HG03457 (cell line): ENCODE measurements around the gene OXT.

ENCODE experiments used
- ATAC-seq: cut with Tn5 transposase; IDR thresholded peaks from one replicate; pipeline ENCODE4 v1.9.1; 2021; ENCODE audit warnings: moderate number of reproducible peaks; ENCODE audit not compliant: unreplicated experiment

OXT gene

DNA sequence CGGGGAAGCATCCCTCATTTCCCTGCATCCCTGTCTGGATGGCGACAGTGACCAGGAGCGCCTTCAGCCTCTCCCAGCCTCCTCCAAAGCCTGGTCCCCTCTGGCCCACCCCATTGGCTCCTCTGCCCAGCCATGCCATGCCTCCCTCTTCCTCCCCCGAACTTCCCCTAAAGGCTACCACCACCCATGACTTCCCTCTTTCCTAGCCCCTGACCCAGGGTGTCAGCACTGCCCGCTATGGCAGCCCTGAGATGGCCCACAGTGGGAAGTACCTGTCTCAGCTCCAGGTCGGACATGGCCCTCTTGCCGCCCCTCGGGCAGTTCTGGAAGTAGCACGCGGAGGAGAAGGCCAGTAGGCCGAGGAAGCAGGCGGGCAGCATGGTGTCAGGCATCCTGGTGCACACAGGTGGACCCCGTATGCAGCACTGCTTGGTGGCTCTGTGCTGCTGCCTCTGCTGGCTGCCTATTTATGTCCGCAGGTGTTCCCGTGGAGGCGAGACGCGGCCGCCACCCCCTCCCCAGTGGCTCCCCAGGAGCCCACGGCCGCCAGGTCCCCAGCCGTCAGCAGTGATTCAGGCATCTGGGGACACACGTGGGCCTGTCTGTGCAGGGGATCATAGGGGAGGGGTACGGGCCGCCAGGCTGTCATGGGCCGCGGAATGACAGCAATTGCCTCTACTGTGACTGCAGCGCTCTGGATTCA, 13.0 kb downstream of the OXT start, which contains the start of gene AVP:
AVP (minus strand) TSS at position 442 of the 703 bp plus-strand sequence; CDS start at position 392, 50 bp downstream.
- ATAC-seq, result no peak

- ATAC-seq, result no peak
Observed at GRCh38 chr20:3084986-3085360, 13.6 kb downstream of the OXT start.

DNA sequence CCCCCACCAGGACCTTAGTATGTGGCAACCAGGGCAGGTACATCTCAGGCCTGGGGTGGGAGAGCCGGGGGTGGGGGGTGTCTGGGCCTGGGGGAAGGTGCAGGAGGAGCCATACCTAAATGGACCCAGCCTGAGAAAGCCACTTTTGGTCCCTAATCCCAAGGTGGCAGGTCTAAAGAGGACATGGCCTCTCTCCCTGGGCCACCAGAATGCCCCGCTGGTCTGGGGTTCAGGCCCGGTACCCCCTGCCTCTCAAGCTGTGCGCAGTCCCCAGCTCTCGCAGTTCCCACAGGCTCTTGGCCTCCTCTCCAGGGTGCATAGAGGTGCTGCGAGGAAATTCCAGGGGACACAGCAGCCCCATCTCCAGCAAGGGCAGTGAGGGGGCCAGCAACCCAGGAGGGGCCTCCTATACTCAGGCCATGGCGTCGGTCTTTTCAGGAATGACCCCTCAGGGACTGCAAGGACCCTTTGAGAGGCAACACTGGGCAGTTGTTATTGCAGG, 14.2 kb downstream of the OXT start:
- ATAC-seq, result no peak

- ATAC-seq, result no peak
Observed at GRCh38 chr20:3088031-3088430, 16.6 kb downstream of the OXT start.

GRCh38 chr20:3090565-3090964, 19.1 kb downstream of the OXT start:
- ATAC-seq, result no peak

DNA sequence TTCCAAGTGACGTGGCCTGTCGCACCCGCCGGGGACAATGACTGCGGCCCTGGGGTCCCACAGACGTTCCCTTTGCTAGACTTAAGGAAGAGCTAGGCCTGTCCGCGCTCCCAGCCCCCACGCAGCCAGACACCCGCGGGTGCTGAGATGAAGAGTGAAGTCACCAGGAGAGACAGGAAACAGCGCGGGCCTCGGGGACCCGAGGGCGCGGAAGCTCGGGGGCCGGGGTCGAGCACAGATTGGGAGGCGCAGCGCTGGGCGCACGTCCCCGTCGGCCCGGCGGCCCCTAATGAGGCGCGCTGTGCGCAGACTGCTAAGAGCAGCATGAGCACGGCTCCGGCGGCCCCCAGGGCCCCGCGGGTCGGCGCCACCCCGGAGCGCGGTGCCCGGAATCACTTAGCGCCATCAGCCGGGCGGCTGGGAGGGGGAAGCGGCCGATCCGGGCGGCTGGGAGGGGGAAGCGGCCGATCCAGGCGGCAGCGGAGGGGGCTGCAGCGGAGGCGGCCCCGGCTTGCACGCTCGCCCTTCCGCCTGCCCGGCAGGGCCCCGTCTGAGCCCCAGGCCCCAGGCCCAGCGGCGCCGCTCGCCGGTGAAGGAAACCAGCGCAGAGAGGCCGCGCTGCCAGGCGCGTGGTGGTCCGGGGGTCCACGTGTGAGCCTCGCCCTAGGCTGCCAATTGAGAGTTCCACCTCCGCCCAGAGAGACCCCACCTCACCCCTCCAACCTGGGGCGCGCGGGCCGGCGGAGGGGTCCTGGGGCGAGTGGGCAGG, 21.4 kb downstream of the OXT start:
- no peak for ATAC-seq

GRCh38 chr20:3093861-3094361, 22.5 kb downstream of the OXT start:
- ATAC-seq, result no peak

DNA sequence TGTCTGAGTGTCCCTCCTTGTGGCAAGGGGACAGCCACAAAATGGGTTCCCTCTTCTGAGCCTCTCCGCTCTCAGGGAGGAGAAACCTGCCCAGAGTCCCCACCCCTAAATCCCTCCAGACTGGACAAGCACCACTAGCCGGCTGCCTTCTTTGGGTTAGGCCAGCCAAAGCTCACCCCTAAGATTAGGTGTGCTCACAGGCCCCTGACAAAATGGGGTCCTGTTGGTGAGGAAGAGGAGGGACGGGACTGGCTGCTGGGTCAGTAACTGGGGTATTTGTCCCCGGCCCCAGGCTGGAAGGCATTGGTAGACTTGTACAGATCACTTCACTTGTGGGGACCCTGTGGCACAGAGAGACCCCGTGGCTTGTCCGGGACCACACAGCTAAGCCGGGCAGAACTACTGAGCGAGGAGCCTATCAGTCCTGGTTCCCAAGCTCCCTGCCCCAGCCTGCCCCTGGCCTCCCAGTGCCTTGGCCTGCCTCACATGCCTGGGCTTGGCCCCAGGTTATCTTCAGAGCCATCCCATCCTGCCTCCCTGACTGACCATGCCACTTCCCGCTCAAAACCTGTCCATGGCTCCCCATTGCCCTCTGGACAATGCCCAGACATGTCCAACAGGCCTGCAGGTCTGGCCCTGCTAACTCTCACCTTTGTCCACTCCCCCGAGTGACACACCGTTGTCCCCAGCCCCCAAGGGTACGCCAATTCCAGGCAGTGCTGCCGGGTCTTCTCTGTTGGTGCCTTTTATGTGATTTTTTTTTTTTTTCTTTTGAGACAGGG, 23.6 kb downstream of the OXT start:
- no peak for ATAC-seq

GRCh38 chr20:3100480-3100879, 29.1 kb downstream of the OXT start:
- no peak for ATAC-seq

DNA sequence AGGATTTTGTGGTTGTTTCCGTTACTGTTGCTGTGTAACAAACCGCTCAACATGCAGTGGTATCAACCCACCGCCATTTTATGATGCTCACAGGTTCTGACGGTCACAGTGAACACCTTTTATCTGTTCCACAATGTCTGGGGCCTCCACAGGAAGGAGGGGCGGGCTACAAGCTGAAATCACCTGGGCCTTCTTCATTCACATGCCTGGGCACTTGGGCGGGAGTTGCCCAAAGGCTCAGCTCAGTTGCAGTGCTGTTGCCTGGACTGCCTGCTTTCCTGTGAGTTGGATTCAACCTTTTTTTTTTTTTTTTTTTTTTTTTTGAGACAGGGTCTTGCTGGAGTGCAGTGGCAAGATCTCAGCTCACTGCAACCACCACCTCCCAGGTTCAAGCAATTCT, 29.8 kb downstream of the OXT start:
- no peak for ATAC-seq

- ATAC-seq, result no peak
Observed at GRCh38 chr20:3101737-3102574, 30.5 kb downstream of the OXT start.

DNA sequence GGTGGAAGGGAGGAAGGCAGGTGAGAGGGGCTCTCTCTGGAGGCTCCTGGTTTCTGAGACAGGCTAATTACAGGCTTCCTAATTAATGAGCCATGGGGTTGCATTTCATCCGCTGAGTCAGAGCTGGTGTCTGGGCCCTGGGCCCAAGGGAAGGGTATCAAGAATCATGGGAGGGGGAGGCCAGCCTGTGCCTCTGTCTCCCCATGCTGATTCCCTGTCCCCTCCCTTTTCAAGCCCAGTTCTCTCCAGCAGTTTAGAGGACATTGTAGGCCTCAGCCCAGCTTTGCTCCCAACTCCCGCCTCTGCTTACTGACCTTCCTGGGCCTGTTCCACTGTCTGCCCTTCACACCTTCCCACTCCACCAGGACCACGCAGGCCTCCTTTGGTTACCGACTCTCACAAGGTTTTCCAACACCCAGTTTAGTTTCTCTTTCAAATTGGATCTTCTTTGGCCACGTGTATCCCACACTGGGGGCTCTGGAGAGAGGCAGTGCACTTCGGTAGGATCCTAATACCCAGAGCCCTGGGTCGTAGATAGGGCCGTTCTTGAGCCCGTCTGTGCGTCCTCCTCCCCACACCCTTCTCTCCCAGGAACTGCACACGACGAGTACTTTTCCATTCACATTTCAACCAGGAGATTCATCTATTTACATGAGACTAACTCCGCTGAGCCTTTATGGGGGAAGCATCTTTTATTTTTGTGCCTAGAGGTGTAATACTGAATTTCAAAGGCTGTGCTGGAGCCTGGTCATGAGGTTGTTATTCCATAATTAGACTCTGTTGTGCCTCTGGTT, 31.4 kb downstream of the OXT start:
- no peak for ATAC-seq

- ATAC-seq, result no peak
Observed at GRCh38 chr20:3103369-3104032, 32.1 kb downstream of the OXT start.

DNA sequence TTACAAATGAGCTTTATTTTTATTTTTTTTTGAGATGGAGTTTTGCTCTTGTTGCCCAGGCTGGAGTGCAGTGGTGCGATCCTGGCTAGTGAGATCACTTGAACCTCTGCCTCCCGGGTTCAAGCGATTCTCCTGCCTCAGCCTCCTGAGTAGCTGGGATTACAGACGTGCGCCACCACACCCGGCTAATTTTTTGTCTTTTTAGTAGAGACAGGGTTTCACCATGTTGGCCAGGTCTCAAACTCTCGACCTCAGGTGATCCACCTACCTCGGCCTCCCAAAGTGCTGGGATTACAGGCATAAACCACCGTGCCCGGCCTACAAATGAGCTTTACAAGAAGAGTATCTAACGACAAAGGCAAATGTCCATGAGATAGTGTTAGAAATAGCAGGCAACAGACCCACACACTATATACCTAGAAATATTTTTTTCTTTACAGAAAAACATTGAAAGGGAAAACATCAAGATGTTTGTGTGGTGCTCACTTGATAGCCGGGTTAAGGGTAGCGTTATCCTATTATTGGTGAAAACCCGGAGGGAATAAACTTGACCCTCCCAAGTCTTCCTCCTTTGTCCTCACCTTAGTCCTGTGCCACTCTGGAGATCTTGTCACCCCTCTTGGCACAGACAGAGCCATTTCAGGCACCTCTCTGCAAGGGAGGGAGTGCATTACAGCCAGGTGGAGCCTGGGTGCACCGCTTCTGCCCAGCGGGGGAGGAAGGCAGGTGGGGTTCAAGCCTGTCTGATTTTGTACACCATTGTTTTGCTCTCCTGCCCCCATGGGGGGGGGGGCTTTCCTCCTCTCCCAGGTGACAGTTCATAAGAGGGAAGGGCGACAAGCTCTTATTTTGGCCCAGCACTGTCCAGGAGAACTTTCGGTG, 34.1 kb downstream of the OXT start:
- ATAC-seq, result no peak

DNA sequence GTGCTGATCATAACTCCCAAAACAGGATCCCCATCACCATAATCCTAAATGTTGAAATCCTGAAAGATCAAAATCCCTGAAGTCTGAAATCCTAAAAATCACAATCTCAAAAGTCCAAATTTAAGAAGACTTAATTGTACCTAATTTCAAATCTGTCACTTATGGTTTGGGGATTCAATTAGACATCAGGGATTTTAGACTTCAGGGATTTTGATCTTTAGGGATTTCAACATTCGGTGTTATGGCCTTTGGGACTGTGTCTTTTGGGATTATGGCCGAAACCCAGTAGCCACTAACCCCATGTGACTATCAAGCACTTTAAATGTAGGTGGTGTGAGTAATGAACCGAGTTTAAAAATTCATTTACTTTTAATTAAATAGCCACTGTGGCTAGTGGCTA, 34.8 kb downstream of the OXT start:
- no peak for ATAC-seq

- no peak for ATAC-seq
Observed at GRCh38 chr20:3106658-3107463, 35.4 kb downstream of the OXT start.

- ATAC-seq, result no peak
Observed at GRCh38 chr20:3107464-3108025, 36.1 kb downstream of the OXT start.
